ENCODE measurements around the gene CARD14. TPM values are rescaled to one million over a fixed set of nuclear protein-coding genes. Genes with fewer than 3 reads are reported as not detected.
"Not testable (repeated sequence)": the region's sequence is repeated elsewhere in the genome, so short reads cannot be mapped to it uniquely, and the experiment has no call there.

The CARD14 gene
- total RNA-seq, 1 donor from 2014 or later: 5.4 TPM

- TF ChIP-seq CTCF (IDR thresholded peaks at IDR 0.05; ENCODE audit: unreplicated experiment): no peak
- Mint-ChIP-seq H3K27ac (no peak overlapping the region), H3K36me3 (peaks cover 7% of the 10 kb centered on the region), H3K4me3 (no peak overlapping the region), H3K4me1 (peaks cover 16% of the 10 kb centered on the region), H3K27me3 (ENCODE audit: low read depth) (no peaks in the 10 kb centered on the region), H3K9me3 (peaks cover 12% of the 10 kb centered on the region)
- no peak for DNase-seq (ENCODE audit: low spot score in 2 of 2, unreplicated experiment in 2 of 2)
Measured at GRCh38 chr17:80152081-80152702, 17.6 kb upstream of the CARD14 start.

GRCh38 chr17:80153004-80153403, 16.8 kb upstream of the CARD14 start:
- no peak for DNase-seq (ENCODE audit: low spot score in 2 of 2, unreplicated experiment in 2 of 2)
- Mint-ChIP-seq H3K4me3 (no peak overlapping the region), H3K27ac (no peak overlapping the region), H3K4me1 (peaks cover 15% of the 10 kb centered on the region), H3K9me3 (peaks cover 12% of the 10 kb centered on the region), H3K36me3 (peaks cover 7% of the 10 kb centered on the region), H3K27me3 (ENCODE audit: low read depth) (no peaks in the 10 kb centered on the region)
- TF ChIP-seq CTCF (IDR thresholded peaks at IDR 0.05; ENCODE audit: unreplicated experiment): no peak

- Mint-ChIP-seq H3K27ac (no peak overlapping the region), H3K4me3 (no peak overlapping the region), H3K27me3 (ENCODE audit: low read depth) (no peaks in the 10 kb centered on the region), H3K4me1 (peaks cover 10% of the 10 kb centered on the region), H3K36me3 (peaks cover 7% of the 10 kb centered on the region), H3K9me3 (peaks cover 12% of the 10 kb centered on the region)
- no peak for TF ChIP-seq CTCF (IDR thresholded peaks at IDR 0.05; ENCODE audit: unreplicated experiment)
- DNase-seq (ENCODE audit: low spot score in 2 of 2, unreplicated experiment in 2 of 2): no peak
Measured at GRCh38 chr17:80154166-80154565, 15.7 kb upstream of the CARD14 start.

- peaks cover 12% of the 10 kb centered on the region for H3K9me3 Mint-ChIP-seq
- not testable (repeated sequence) for H3K27me3 Mint-ChIP-seq (ENCODE audit: low read depth); H3K36me3 Mint-ChIP-seq; DNase-seq (ENCODE audit: low spot score in 2 of 2, unreplicated experiment in 2 of 2); H3K4me3 Mint-ChIP-seq; H3K27ac Mint-ChIP-seq
- H3K4me1 Mint-ChIP-seq: peaks cover 25% of the 10 kb centered on the region
Measured at GRCh38 chr17:80155600-80155999, 14.2 kb upstream of the CARD14 start.

GRCh38 chr17:80158846-80159245, 11.0 kb upstream of the CARD14 start:
- no peak for TF ChIP-seq CTCF (IDR thresholded peaks at IDR 0.05; ENCODE audit: unreplicated experiment)
- no peak overlapping the region for H3K4me3 Mint-ChIP-seq
- peaks cover 20% of the 10 kb centered on the region for H3K4me1 Mint-ChIP-seq
- peaks cover 12% of the 10 kb centered on the region for H3K9me3 Mint-ChIP-seq
- H3K36me3 Mint-ChIP-seq: peaks cover 7% of the 10 kb centered on the region
- no peak overlapping the region for H3K27ac Mint-ChIP-seq
- DNase-seq (ENCODE audit: low spot score in 2 of 2, unreplicated experiment in 2 of 2): no peak
- no peaks in the 10 kb centered on the region for H3K27me3 Mint-ChIP-seq (ENCODE audit: low read depth)

GRCh38 chr17:80160536-80160935, 9.3 kb upstream of the CARD14 start:
- Mint-ChIP-seq H3K4me3 (no peak overlapping the region), H3K36me3 (peaks cover 4% of the 10 kb centered on the region), H3K27me3 (ENCODE audit: low read depth) (no peaks in the 10 kb centered on the region), H3K4me1 (peaks cover 20% of the 10 kb centered on the region), H3K9me3 (peaks cover 7% of the 10 kb centered on the region), H3K27ac (peak overlapping the region; percentile 65)
- no peak for DNase-seq (ENCODE audit: low spot score in 2 of 2, unreplicated experiment in 2 of 2)
- TF ChIP-seq CTCF (IDR thresholded peaks at IDR 0.05; ENCODE audit: unreplicated experiment): no peak

All from mesothelial cell of epicardium (in vitro differentiated cells).